Smooth muscle cell (in vitro differentiated cells): Measurements from ENCODE around the gene KCNT2. TPM values are rescaled to one million over a fixed set of nuclear protein-coding genes. Genes with fewer than 3 reads are reported as not detected.

Experiments
- DNase-seq: peaks from one replicate; lab custom pipeline; 2025; ENCODE audit not compliant: unreplicated experiment; lab: John Stamatoyannopoulos, UW
- H2AFZ ChIP-seq: fragments of 200-600 bp; sonication (generic); 2 replicates; pipeline ENCODE4 v1.6.0; 2016; ENCODE audit warnings: antibody characterized with exemption, low read depth, mild to moderate bottlenecking
- H3F3A ChIP-seq: fragments of 200-600 bp; sonication (generic); 2 replicates; pipeline ENCODE4 v1.6.0; 2017; ENCODE audit warnings: antibody characterized with exemption, low read depth
- H3K27ac ChIP-seq: fragments of 200-600 bp; sonication (generic); 2 replicates; pipeline ENCODE4 v1.5.1; 2016; ENCODE audit warnings: low read depth, mild to moderate bottlenecking
- H3K27me3 ChIP-seq: fragments of 200-600 bp; sonication (generic); 2 replicates; pipeline ENCODE4 v1.6.1; 2016; ENCODE audit warnings: low read depth, mild to moderate bottlenecking
- H3K36me3 ChIP-seq: fragments of 200-600 bp; sonication (generic); 2 replicates; pipeline ENCODE4 v1.5.1; 2016; ENCODE audit warnings: low read depth
- H3K4me1 ChIP-seq: fragments of 200-600 bp; sonication (generic); 2 replicates; pipeline ENCODE4 v1.5.1; 2016; ENCODE audit warnings: low read depth
- H3K4me2 ChIP-seq: fragments of 200-600 bp; sonication (generic); 2 replicates; pipeline ENCODE4 v1.6.0; 2016; ENCODE audit warnings: mild to moderate bottlenecking
- H3K4me3 ChIP-seq: fragments of 200-600 bp; sonication (generic); 2 replicates; pipeline ENCODE4 v1.5.1; 2016; ENCODE audit warnings: mild to moderate bottlenecking
- H3K79me2 ChIP-seq: fragments of 200-600 bp; sonication (generic); 2 replicates; pipeline ENCODE4 v1.6.0; 2016; ENCODE audit warnings: low read depth, mild to moderate bottlenecking
- H3K9ac ChIP-seq: fragments of 200-600 bp; sonication (generic); 2 replicates; pipeline ENCODE4 v1.6.0; 2016; ENCODE audit warnings: low read depth
- H3K9me3 ChIP-seq: fragments of 200-600 bp; sonication (generic); replicated peaks from 2 replicates; pipeline ENCODE4 v1.5.1; 2016; ENCODE audit warnings: low read depth
- H4K20me1 ChIP-seq: fragments of 200-600 bp; sonication (generic); 2 replicates; pipeline ENCODE4 v1.6.0; 2016; ENCODE audit warnings: low read depth
- WGBS: methylation state at CpG from one replicate; pipeline ENCODE4 v1.1.7; 2016; ENCODE audit warnings: low lambda C conversion rate; 5-methylcytosine and 5-hydroxymethylcytosine counted together
- polyA plus RNA-seq: library from polyadenylated mRNA; unstranded; fragments of >200 nt; fragmentation: Nextera tagmentation; extraction: Ambion mirVana; gene quantifications from 2 replicates; pipeline ENCODE4 v1.2.1, GENCODE V29; 2016
- total RNA-seq: library from RNA; depleted of rRNA; stranded (reverse); fragments of >200 nt; gene quantifications from 2 replicates; pipeline ENCODE4 v1.2.3, GENCODE V29; 2014
- TF ChIP-seq, protein P1 (sequence below): fragments of 200-600 bp; sonication (generic); IDR thresholded peaks from 2 replicates; pipeline ENCODE4 v1.5.1; 2017; ENCODE audit warnings: borderline replicate concordance, mild to moderate bottlenecking, antibody characterized with exemption; ENCODE audit not compliant: insufficient read depth, poor library complexity, severe bottlenecking

KCNT2 gene
- total RNA-seq, result 2.7 and 6.3 TPM in 2 replicates
- 0.26 and 1.3 TPM in 2 replicates for polyA plus RNA-seq

GRCh38 chr1:196608390-196609369 lies at the start of gene KCNT2:
KCNT2 (minus strand) TSS chr1:196608440; CDS start chr1:196608309, 131 bp downstream.
- peak within 1 kb of the TSS; percentile 83 for H3K4me3 ChIP-seq
- no peaks in the 10 kb centered on the region for H3K36me3 ChIP-seq
- DNase-seq, result peak; percentile 38
- H3K4me2 ChIP-seq, result peak within 1 kb of the TSS; percentile 91
- no peaks in the 10 kb centered on the region for H3K9me3 ChIP-seq
- H3K9ac ChIP-seq, result peak within 1 kb of the TSS; percentile 42
- peaks cover 13% of the 10 kb centered on the region for H3K4me1 ChIP-seq
- peak within 1 kb of the TSS; percentile 44 for H3K27ac ChIP-seq
- H3F3A ChIP-seq, result peaks cover 14% of the 10 kb centered on the region
- H2AFZ ChIP-seq, result peak within 1 kb of the TSS; percentile 99
- peaks cover 24% of the 10 kb centered on the region for H3K79me2 ChIP-seq
- TF ChIP-seq, protein P1, sequence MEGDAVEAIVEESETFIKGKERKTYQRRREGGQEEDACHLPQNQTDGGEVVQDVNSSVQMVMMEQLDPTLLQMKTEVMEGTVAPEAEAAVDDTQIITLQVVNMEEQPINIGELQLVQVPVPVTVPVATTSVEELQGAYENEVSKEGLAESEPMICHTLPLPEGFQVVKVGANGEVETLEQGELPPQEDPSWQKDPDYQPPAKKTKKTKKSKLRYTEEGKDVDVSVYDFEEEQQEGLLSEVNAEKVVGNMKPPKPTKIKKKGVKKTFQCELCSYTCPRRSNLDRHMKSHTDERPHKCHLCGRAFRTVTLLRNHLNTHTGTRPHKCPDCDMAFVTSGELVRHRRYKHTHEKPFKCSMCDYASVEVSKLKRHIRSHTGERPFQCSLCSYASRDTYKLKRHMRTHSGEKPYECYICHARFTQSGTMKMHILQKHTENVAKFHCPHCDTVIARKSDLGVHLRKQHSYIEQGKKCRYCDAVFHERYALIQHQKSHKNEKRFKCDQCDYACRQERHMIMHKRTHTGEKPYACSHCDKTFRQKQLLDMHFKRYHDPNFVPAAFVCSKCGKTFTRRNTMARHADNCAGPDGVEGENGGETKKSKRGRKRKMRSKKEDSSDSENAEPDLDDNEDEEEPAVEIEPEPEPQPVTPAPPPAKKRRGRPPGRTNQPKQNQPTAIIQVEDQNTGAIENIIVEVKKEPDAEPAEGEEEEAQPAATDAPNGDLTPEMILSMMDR, result no peak
- no peaks in the 10 kb centered on the region for H4K20me1 ChIP-seq
- WGBS, result under 1% methylated on average over 36 of the region's 43 CpGs
- no peaks in the 10 kb centered on the region for H3K27me3 ChIP-seq

GRCh38 chr1:196655494-196655893 lies 47.3 kb upstream of the KCNT2 start:
- WGBS, result 97% methylated on average over 3 of the region's 3 CpGs
- TF ChIP-seq, protein P1, result no peak
- H3K9ac ChIP-seq, result no peak overlapping the region
- H4K20me1 ChIP-seq, result no peaks in the 10 kb centered on the region
- no peak overlapping the region for H3K4me2 ChIP-seq
- H3K4me3 ChIP-seq, result no peak overlapping the region
- no peak for DNase-seq
- no peaks in the 10 kb centered on the region for H3K27me3 ChIP-seq
- H3K79me2 ChIP-seq, result peaks cover 20% of the 10 kb centered on the region
- no peak overlapping the region for H2AFZ ChIP-seq
- H3K36me3 ChIP-seq, result no peaks in the 10 kb centered on the region
- H3K9me3 ChIP-seq, result no peaks in the 10 kb centered on the region
- no peaks in the 10 kb centered on the region for H3K4me1 ChIP-seq
- no peak overlapping the region for H3K27ac ChIP-seq
- no peaks in the 10 kb centered on the region for H3F3A ChIP-seq

- peak overlapping the region; percentile 82 for H3K4me2 ChIP-seq
- H3K27me3 ChIP-seq, result no peaks in the 10 kb centered on the region
- H3F3A ChIP-seq, result no peaks in the 10 kb centered on the region
- H3K9me3 ChIP-seq, result no peaks in the 10 kb centered on the region
- WGBS, result 99% methylated on average over 3 of the region's 3 CpGs
- H4K20me1 ChIP-seq, result no peaks in the 10 kb centered on the region
- no peak for DNase-seq
- no peaks in the 10 kb centered on the region for H3K36me3 ChIP-seq
- H2AFZ ChIP-seq, result no peak overlapping the region
- no peak overlapping the region for H3K4me3 ChIP-seq
- no peaks in the 10 kb centered on the region for H3K4me1 ChIP-seq
- no peak overlapping the region for H3K27ac ChIP-seq
- TF ChIP-seq, protein P1, result no peak
- peaks cover 20% of the 10 kb centered on the region for H3K79me2 ChIP-seq
- H3K9ac ChIP-seq, result no peak overlapping the region
These were observed 46.8 kb upstream of the KCNT2 start for GRCh38 chr1:196655071-196655470.

DNA sequence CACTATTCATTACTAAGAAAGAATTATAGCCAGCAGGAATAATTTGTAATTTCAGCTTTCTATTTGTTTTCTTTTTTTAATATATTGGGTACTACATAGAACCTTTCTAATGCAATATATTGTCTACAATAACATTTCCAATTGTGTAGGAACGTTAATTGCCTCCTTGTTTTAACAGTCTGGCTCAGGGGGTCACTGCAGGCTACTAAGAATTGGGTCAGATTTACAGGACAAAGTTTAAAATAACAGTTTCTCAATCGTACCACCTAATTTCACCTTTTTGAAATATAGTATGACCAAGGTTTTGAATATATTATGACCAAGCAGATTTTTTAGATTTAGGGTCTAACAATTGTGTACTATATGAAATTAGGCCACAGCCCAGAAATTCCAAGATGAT lies 46.0 kb upstream of the KCNT2 start:
- H3F3A ChIP-seq, result no peaks in the 10 kb centered on the region
- H3K27ac ChIP-seq, result no peak overlapping the region
- TF ChIP-seq, protein P1, result no peak
- H3K36me3 ChIP-seq, result no peaks in the 10 kb centered on the region
- H3K9me3 ChIP-seq, result no peaks in the 10 kb centered on the region
- no peaks in the 10 kb centered on the region for H4K20me1 ChIP-seq
- H3K9ac ChIP-seq, result no peak overlapping the region
- DNase-seq, result no peak
- peak overlapping the region; percentile 82 for H3K4me2 ChIP-seq
- H2AFZ ChIP-seq, result no peak overlapping the region
- peaks cover 20% of the 10 kb centered on the region for H3K79me2 ChIP-seq
- H3K4me1 ChIP-seq, result no peaks in the 10 kb centered on the region
- 86% methylated on average over 2 of the region's 2 CpGs for WGBS
- no peaks in the 10 kb centered on the region for H3K27me3 ChIP-seq
- peak overlapping the region; percentile 58 for H3K4me3 ChIP-seq
